ENCODE results near the gene MACROD2. TPM values are rescaled to one million over a fixed set of nuclear protein-coding genes. Genes with fewer than 3 reads are reported as not detected.

Gene MACROD2
- total and polyA plus RNA-seq, 4 donors, result 0.66 to 10.5 (median 3.3) TPM

DNA sequence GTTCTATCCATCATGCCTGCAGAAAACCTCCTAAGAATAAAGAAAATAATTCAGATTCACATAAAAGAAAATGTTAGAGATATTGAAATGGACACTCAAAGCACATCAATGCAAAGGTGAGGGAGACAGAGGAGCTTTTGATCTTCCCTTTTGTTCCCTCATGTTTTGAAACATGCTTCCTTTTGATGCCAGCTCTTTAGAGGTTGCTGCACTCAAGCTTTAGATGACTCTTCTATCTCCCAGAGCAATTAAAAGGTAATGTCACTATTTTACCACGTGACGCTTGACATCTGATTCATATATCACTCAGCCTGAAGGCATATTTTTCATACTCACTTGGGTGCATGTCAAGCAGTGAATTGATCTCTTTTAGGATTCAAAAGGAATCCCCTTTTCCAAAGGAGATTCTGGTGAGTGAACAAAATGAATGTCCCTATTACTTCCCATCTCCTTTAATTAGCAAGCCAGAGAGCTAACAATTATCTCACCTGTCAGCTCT lies 1551.3 kb downstream of the MACROD2 start:
- WGBS, result 91% methylated on average over 2 of the region's 2 CpGs
- Histone ChIP-seq H3K36me3 (ENCODE audit: control insufficient read depth in 4 of 4, insufficient read depth in 3 of 4, low read depth in 1 of 4, low read length in 3 of 4) (no peaks in the 10 kb centered on the region), H3K4me3 (ENCODE audit: low read depth in 1 of 3, low read length in 3 of 3) (no peak overlapping the region), H3K9ac (ENCODE audit: low read depth in 1 of 2, low read length in 2 of 2) (no peak overlapping the region), H3K27me3 (ENCODE audit: control insufficient read depth in 4 of 4, insufficient read depth in 4 of 4, low read length in 3 of 4) (no peaks in the 10 kb centered on the region), H3K9me3 (ENCODE audit: control insufficient read depth in 4 of 4, low read length in 3 of 4) (peaks cover 0 to 3% (median 0%) of the 10 kb centered on the region in 4 donors), H3K27ac (ENCODE audit: low read depth in 1 of 2, low read length in 2 of 2) (no peak overlapping the region), H3K4me1 (ENCODE audit: control insufficient read depth in 4 of 4, insufficient read depth in 4 of 4, low read length in 3 of 4) (no peaks in the 10 kb centered on the region)
- TF ChIP-seq HNF4A (conservative IDR thresholded peaks at IDR 0.05), result no peak
- no peak for TF ChIP-seq EGR1 (IDR thresholded peaks at IDR 0.05; ENCODE audit: low read depth in 2 of 2)
- TF ChIP-seq FOXA1 (IDR thresholded peaks at IDR 0.05), result no peak
- TF ChIP-seq, protein P1, sequence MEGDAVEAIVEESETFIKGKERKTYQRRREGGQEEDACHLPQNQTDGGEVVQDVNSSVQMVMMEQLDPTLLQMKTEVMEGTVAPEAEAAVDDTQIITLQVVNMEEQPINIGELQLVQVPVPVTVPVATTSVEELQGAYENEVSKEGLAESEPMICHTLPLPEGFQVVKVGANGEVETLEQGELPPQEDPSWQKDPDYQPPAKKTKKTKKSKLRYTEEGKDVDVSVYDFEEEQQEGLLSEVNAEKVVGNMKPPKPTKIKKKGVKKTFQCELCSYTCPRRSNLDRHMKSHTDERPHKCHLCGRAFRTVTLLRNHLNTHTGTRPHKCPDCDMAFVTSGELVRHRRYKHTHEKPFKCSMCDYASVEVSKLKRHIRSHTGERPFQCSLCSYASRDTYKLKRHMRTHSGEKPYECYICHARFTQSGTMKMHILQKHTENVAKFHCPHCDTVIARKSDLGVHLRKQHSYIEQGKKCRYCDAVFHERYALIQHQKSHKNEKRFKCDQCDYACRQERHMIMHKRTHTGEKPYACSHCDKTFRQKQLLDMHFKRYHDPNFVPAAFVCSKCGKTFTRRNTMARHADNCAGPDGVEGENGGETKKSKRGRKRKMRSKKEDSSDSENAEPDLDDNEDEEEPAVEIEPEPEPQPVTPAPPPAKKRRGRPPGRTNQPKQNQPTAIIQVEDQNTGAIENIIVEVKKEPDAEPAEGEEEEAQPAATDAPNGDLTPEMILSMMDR (IDR thresholded peaks at IDR 0.05; ENCODE audit: low read depth, low read length, missing input control), result no peak
- no peak for TF ChIP-seq NR2F2 (IDR thresholded peaks at IDR 0.05)
- TF ChIP-seq, protein P2, sequence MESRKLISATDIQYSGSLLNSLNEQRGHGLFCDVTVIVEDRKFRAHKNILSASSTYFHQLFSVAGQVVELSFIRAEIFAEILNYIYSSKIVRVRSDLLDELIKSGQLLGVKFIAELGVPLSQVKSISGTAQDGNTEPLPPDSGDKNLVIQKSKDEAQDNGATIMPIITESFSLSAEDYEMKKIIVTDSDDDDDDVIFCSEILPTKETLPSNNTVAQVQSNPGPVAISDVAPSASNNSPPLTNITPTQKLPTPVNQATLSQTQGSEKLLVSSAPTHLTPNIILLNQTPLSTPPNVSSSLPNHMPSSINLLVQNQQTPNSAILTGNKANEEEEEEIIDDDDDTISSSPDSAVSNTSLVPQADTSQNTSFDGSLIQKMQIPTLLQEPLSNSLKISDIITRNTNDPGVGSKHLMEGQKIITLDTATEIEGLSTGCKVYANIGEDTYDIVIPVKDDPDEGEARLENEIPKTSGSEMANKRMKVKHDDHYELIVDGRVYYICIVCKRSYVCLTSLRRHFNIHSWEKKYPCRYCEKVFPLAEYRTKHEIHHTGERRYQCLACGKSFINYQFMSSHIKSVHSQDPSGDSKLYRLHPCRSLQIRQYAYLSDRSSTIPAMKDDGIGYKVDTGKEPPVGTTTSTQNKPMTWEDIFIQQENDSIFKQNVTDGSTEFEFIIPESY (IDR thresholded peaks at IDR 0.05), result no peak
- TF ChIP-seq TAF1 (conservative IDR thresholded peaks at IDR 0.05), result no peak
- no peak for TF ChIP-seq FOXA2 (IDR thresholded peaks at IDR 0.05)
- TF ChIP-seq GABPA (IDR thresholded peaks at IDR 0.05 in 1 of 2, conservative IDR thresholded peaks at IDR 0.05 in 1 of 2), result no peak
- DNase-seq (ENCODE audit: low spot score), result no peak

GRCh38 chr20:15547119-15547518 lies 1551.8 kb downstream of the MACROD2 start:
- Histone ChIP-seq H3K9me3 (ENCODE audit: control insufficient read depth in 4 of 4, low read length in 3 of 4) (peaks cover 2 to 4% (median 3%) of the 10 kb centered on the region in 4 donors), H3K36me3 (ENCODE audit: control insufficient read depth in 4 of 4, insufficient read depth in 3 of 4, low read depth in 1 of 4, low read length in 3 of 4) (no peaks in the 10 kb centered on the region)

GRCh38 chr20:15550116-15550870 lies 1555.0 kb downstream of the MACROD2 start:
- no peaks in the 10 kb centered on the region for H3K36me3 ChIP-seq (ENCODE audit: control insufficient read depth in 4 of 4, insufficient read depth in 3 of 4, low read depth in 1 of 4, low read length in 3 of 4)
- H3K9me3 ChIP-seq (ENCODE audit: control insufficient read depth in 4 of 4, low read length in 3 of 4), result peaks cover 11 to 27% (median 14%) of the 10 kb centered on the region in 4 donors
- H3K27ac ChIP-seq (ENCODE audit: low read depth in 1 of 2, low read length in 2 of 2), result no peak overlapping the region
- H3K9ac ChIP-seq (ENCODE audit: low read depth in 1 of 2, low read length in 2 of 2), result no peak overlapping the region
- WGBS, result 83% methylated on average over 2 of the region's 2 CpGs
- no peak for DNase-seq (ENCODE audit: low spot score)
- H3K4me3 ChIP-seq (ENCODE audit: low read depth in 1 of 3, low read length in 3 of 3), result no peak overlapping the region
- H3K27me3 ChIP-seq (ENCODE audit: control insufficient read depth in 4 of 4, insufficient read depth in 4 of 4, low read length in 3 of 4), result no peaks in the 10 kb centered on the region
- no peaks in the 10 kb centered on the region for H3K4me1 ChIP-seq (ENCODE audit: control insufficient read depth in 4 of 4, insufficient read depth in 4 of 4, low read length in 3 of 4)
- no peak for TF ChIP-seq FOXA1 (IDR thresholded peaks at IDR 0.05)
- no peak for TF ChIP-seq RXRA (IDR thresholded peaks at IDR 0.05)
- TF ChIP-seq EGR1 (IDR thresholded peaks at IDR 0.05; ENCODE audit: low read depth in 2 of 2), result no peak
- TF ChIP-seq SP1 (IDR thresholded peaks at IDR 0.05), result no peak
- no peak for TF ChIP-seq RAD21 (IDR thresholded peaks at IDR 0.05)
- no peak for TF ChIP-seq HNF4A (conservative IDR thresholded peaks at IDR 0.05)
- no peak for TF ChIP-seq FOXA2 (IDR thresholded peaks at IDR 0.05)
- TF ChIP-seq JUND (IDR thresholded peaks at IDR 0.05), result no peak
- no peak for TF ChIP-seq REST (IDR thresholded peaks at IDR 0.05)
- TF ChIP-seq HNF4G (IDR thresholded peaks at IDR 0.05), result no peak
- TF ChIP-seq GABPA (IDR thresholded peaks at IDR 0.05 in 1 of 2, conservative IDR thresholded peaks at IDR 0.05 in 1 of 2), result no peak
- TF ChIP-seq ATF3 (IDR thresholded peaks at IDR 0.05), result no peak
- no peak for TF ChIP-seq YY1 (IDR thresholded peaks at IDR 0.05)

More at GRCh38 chr20:15547119-15547518, 1551.8 kb downstream of the MACROD2 start:
- 96% methylated on average over 3 of the region's 3 CpGs for WGBS
- no peak for DNase-seq (ENCODE audit: low spot score)
- Histone ChIP-seq H3K4me3 (ENCODE audit: low read depth in 1 of 3, low read length in 3 of 3) (no peak overlapping the region), H3K9ac (ENCODE audit: low read depth in 1 of 2, low read length in 2 of 2) (no peak overlapping the region), H3K27me3 (ENCODE audit: control insufficient read depth in 4 of 4, insufficient read depth in 4 of 4, low read length in 3 of 4) (no peaks in the 10 kb centered on the region), H3K27ac (ENCODE audit: low read depth in 1 of 2, low read length in 2 of 2) (no peak overlapping the region), H3K4me1 (ENCODE audit: control insufficient read depth in 4 of 4, insufficient read depth in 4 of 4, low read length in 3 of 4) (no peaks in the 10 kb centered on the region)
- TF ChIP-seq FOXA1 (IDR thresholded peaks at IDR 0.05) (no peak), JUND (IDR thresholded peaks at IDR 0.05) (no peak), GABPA (IDR thresholded peaks at IDR 0.05 in 1 of 2, conservative IDR thresholded peaks at IDR 0.05 in 1 of 2) (no peak), MAX (IDR thresholded peaks at IDR 0.05) (no peak), RAD21 (IDR thresholded peaks at IDR 0.05) (no peak), HNF4A (conservative IDR thresholded peaks at IDR 0.05) (no peak), TAF1 (conservative IDR thresholded peaks at IDR 0.05) (no peak)

Data from liver (tissue), 9 donors.